Neutrophil (primary cell): ENCODE results near the gene ASPN.

Experiments
- H3K27ac ChIP-seq: fragments of 200-600 bp; sonication (generic); 2 replicates; pipeline ENCODE4 v1.5.1; 2016; ENCODE audit warnings: mild to moderate bottlenecking, moderate library complexity
- H3K27me3 ChIP-seq: fragments of 200-600 bp; sonication (generic); 2 replicates; pipeline ENCODE4 v1.6.0; 2016; ENCODE audit warnings: mild to moderate bottlenecking
- H3K36me3 ChIP-seq: fragments of 200-600 bp; sonication (generic); 2 replicates; pipeline ENCODE4 v1.5.1; 2017
- H3K4me1 ChIP-seq, 2 experiments: fragments of 200-600 bp in 1 of 2; sonication (generic) in 1 of 2; 1 replicate in 1 of 2; 2 replicates in 1 of 2; pipeline versions ENCODE4 v1.5.1 to v1.6.1; 2013 to 2016; ENCODE audit warnings: low read depth in 1 of 2, low read length in 1 of 2, mild to moderate bottlenecking in 1 of 2, moderate library complexity in 1 of 2; ENCODE audit not compliant: control insufficient read depth in 1 of 2, insufficient read depth in 1 of 2
- H3K4me3 ChIP-seq, 2 experiments: fragments of 200-600 bp in 1 of 2; sonication (generic) in 1 of 2; 1 replicate in 1 of 2; 2 replicates in 1 of 2; pipeline ENCODE4 v1.5.1; 2013 to 2016; ENCODE audit warnings: low read depth in 1 of 2, low read length in 1 of 2, mild to moderate bottlenecking in 1 of 2, moderate library complexity in 1 of 2
- H3K9me3 ChIP-seq: fragments of 200-600 bp; sonication (generic); 2 replicates; pipeline ENCODE4 v1.5.1; 2016
- CTCF ChIP-seq: fragments of 200-600 bp; sonication (generic); IDR thresholded peaks from 2 replicates; pipeline ENCODE4 v1.5.1; 2016; ENCODE audit warnings: antibody characterized with exemption

Gene ASPN

GRCh38 chr9:92510747-92511146 lies 28.4 kb upstream of the ASPN start:
- H3K27ac ChIP-seq: no peak overlapping the region
- no peaks in the 10 kb centered on the region for H3K27me3 ChIP-seq
- no peaks in the 10 kb centered on the region for H3K9me3 ChIP-seq
- peaks cover 8 to 9% of the 10 kb centered on the region in 2 experiments for H3K4me1 ChIP-seq
- TF ChIP-seq CTCF: no peak
- H3K36me3 ChIP-seq: no peaks in the 10 kb centered on the region
- no peak overlapping the region for H3K4me3 ChIP-seq

- no peaks in the 10 kb centered on the region for H3K27me3 ChIP-seq
- H3K27ac ChIP-seq: no peak overlapping the region
- no peak overlapping the region for H3K4me3 ChIP-seq
- H3K4me1 ChIP-seq: peaks cover 8 to 9% of the 10 kb centered on the region in 2 experiments
- no peak for TF ChIP-seq CTCF
- no peaks in the 10 kb centered on the region for H3K9me3 ChIP-seq
- H3K36me3 ChIP-seq: no peaks in the 10 kb centered on the region
Measured at GRCh38 chr9:92509050-92509449, 26.7 kb upstream of the ASPN start.

GRCh38 chr9:92508018-92508820 lies 25.9 kb upstream of the ASPN start:
- Histone ChIP-seq H3K4me3 (no peak overlapping the region), H3K36me3 (no peaks in the 10 kb centered on the region), H3K27ac (no peak overlapping the region), H3K4me1 (peaks cover 8 to 9% of the 10 kb centered on the region in 2 experiments), H3K9me3 (no peaks in the 10 kb centered on the region), H3K27me3 (no peaks in the 10 kb centered on the region)
- no peak for TF ChIP-seq CTCF

GRCh38 chr9:92507496-92507895 lies 25.2 kb upstream of the ASPN start:
- H3K4me1 ChIP-seq: peaks cover 8 to 9% of the 10 kb centered on the region in 2 experiments
- H3K27ac ChIP-seq: no peak overlapping the region
- no peak overlapping the region for H3K4me3 ChIP-seq
- TF ChIP-seq CTCF: no peak
- no peaks in the 10 kb centered on the region for H3K27me3 ChIP-seq
- no peaks in the 10 kb centered on the region for H3K9me3 ChIP-seq
- H3K36me3 ChIP-seq: no peaks in the 10 kb centered on the region

- Histone ChIP-seq H3K36me3 (no peaks in the 10 kb centered on the region), H3K9me3 (no peaks in the 10 kb centered on the region), H3K27ac (no peak overlapping the region), H3K4me1 (peaks cover 8 to 9% of the 10 kb centered on the region in 2 experiments), H3K4me3 (no peak overlapping the region), H3K27me3 (no peaks in the 10 kb centered on the region)
- no peak for TF ChIP-seq CTCF
Measured at GRCh38 chr9:92507005-92507404, 24.7 kb upstream of the ASPN start.
